Measurements from ENCODE around the gene CYB561. TPM values are rescaled to one million over a fixed set of nuclear protein-coding genes. Genes with fewer than 3 reads are reported as not detected.
A peak's percentile ranks its signal among the peaks of the same experiment; 100 is the strongest.

Gene CYB561
- total and polyA plus RNA-seq, 9 of the 15 experiments (the other 6 are each of a cell fraction or from before 2014, with no cell fraction given) = 4.0 to 30.8 (median 17.4) TPM

DNA sequence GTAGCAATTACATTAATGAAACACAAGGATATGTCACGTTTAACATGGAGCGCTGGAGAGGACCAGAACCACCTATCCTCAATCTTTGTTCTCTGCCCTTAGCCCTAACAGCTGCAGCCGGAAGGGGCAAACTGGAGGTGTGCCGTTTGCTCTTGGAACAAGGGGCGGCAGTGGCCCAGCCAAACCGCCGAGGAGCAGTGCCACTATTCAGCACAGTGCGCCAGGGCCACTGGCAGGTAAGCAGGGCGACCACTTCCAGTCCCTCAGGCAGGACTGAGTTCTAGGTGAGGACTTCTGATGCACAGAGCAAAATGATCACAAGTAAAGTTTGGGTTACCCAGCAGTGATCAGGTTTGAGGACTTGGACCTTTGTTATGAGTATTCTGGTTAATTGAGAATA, 41.1 kb downstream of the CYB561 start:
- no peak overlapping the region for H3K27ac ChIP-seq (ENCODE audit: extremely low read depth, low read depth, low read length)
- peak in 1 of 3 experiments; percentile 51; a peak in 2 of 6 replicates for TF ChIP-seq ZBTB11 (CRISPR knock-in tag; IDR thresholded peaks at IDR 0.05)
- TF ChIP-seq HNRNPLL (IDR thresholded peaks at IDR 0.05; ENCODE audit: low read depth, low read length, poor library complexity, severe bottlenecking) = no peak
- no peak overlapping the region for H3K9ac ChIP-seq (ENCODE audit: insufficient read depth in 1 of 2, low read depth in 2 of 2, low read length in 2 of 2)
- H3K4me3 ChIP-seq = no peak overlapping the region
- intact Hi-C loops (cut with micrococcal nuclease) = loop anchor here (5.0 to 10.0 kb wide), 4 partner anchors 180 to 730 kb away; no protein-coding TSS in a partner anchor
- FAIRE-seq (no peak), ATAC-seq (no peak), DNase-seq (ENCODE audit: extremely low read depth in 1 of 4, low spot score in 3 of 4) (no peak)
- no peak overlapping the region for H2AFZ ChIP-seq (ENCODE audit: low read depth, low read length)
- ChIA-PET CTCF (ENCODE audit: low intra/inter-chr PET ratio) (interaction anchor here (0.6 to 3.4 kb wide), 3 partner anchors 292 to 322 kb away, joined by 3 to 40 read pairs (median 15); no protein-coding TSS in a partner anchor), POLR2A (no interaction called here)
- no peaks in the 10 kb centered on the region for H3K9me1 ChIP-seq (ENCODE audit: control insufficient read depth, insufficient read depth, low read length)
- in situ Hi-C loops (cut with MboI) = loop anchor here (10.0 to 25.0 kb wide), 2 partner anchors 330 to 718 kb away; no protein-coding TSS in a partner anchor
- no peaks in the 10 kb centered on the region for H3K27me3 ChIP-seq (ENCODE audit: control insufficient read depth in 2 of 2, insufficient read depth in 2 of 2, low read length in 2 of 2)
- no peaks in the 10 kb centered on the region for H3K36me3 ChIP-seq (ENCODE audit: control insufficient read depth, insufficient read depth, low read length)
- no TSS peak for BruUV-seq (replicated peaks)
- no peak overlapping the region for H3K4me2 ChIP-seq (ENCODE audit: insufficient read depth, low read length)
- H3K4me1 ChIP-seq (replicated peaks in 1 of 2; ENCODE audit: control insufficient read depth in 2 of 2, insufficient read depth in 2 of 2, low read length in 2 of 2) = peaks cover 3 to 4% of the 10 kb centered on the region in 2 experiments; a peak in 3 of 5 replicates
- no peaks in the 10 kb centered on the region for H3K79me2 ChIP-seq (ENCODE audit: control insufficient read depth, insufficient read depth, low read length)
- no peaks in the 10 kb centered on the region for H4K20me1 ChIP-seq (replicated peaks; ENCODE audit: control insufficient read depth, insufficient read depth, low read length)
- 57% methylated on average over 9 of the region's 9 CpGs for WGBS (ENCODE audit: insufficient coverage, low coverage, missing lambda C conversion rate)
- no peaks in the 10 kb centered on the region for H3K9me3 ChIP-seq (replicated peaks; ENCODE audit: control insufficient read depth, insufficient read depth, low read depth, low read length)
